Osteocyte (in vitro differentiated cells): ENCODE results near the gene TRAK1. TPM values are rescaled to one million over a fixed set of nuclear protein-coding genes. Genes with fewer than 3 reads are reported as not detected.

Experiments
- DNase-seq: peaks from one replicate; pipeline ENCODE4 v3.0.0; 2021; ENCODE audit warnings: mixed read lengths; ENCODE audit not compliant: unreplicated experiment; ENCODE audit errors: extremely low spot score
- H3K27ac Mint-ChIP-seq: one replicate; pipeline ENCODE4 v1.8.0; 2021; ENCODE audit warnings: mild to moderate bottlenecking, mixed read lengths; ENCODE audit not compliant: unreplicated experiment
- H3K27me3 Mint-ChIP-seq: one replicate; pipeline ENCODE4 v1.8.0; 2021; ENCODE audit warnings: mixed read lengths; ENCODE audit not compliant: unreplicated experiment
- H3K36me3 Mint-ChIP-seq: one replicate; pipeline ENCODE4 v1.8.0; 2021; ENCODE audit warnings: mixed read lengths; ENCODE audit not compliant: unreplicated experiment
- H3K4me1 Mint-ChIP-seq: one replicate; pipeline ENCODE4 v1.8.0; 2021; ENCODE audit warnings: mixed read lengths; ENCODE audit not compliant: unreplicated experiment
- H3K4me3 Mint-ChIP-seq: one replicate; pipeline ENCODE4 v1.8.0; 2021; ENCODE audit warnings: mild to moderate bottlenecking, moderate library complexity, mixed read lengths; ENCODE audit not compliant: unreplicated experiment
- H3K9me3 Mint-ChIP-seq: one replicate; pipeline ENCODE4 v1.8.0; 2021; ENCODE audit warnings: mixed read lengths; ENCODE audit not compliant: unreplicated experiment
- CTCF ChIP-seq: fragments of 200-600 bp; sonication (generic); IDR thresholded peaks from 2 replicates; pipeline ENCODE4 v1.5.0; 2021; ENCODE audit warnings: antibody characterized with exemption, mild to moderate bottlenecking, moderate library complexity
- total RNA-seq: library from RNA; stranded (reverse); gene quantifications from 2 replicates; pipeline ENCODE4 v1.2.1, GENCODE V29; 2021

The TRAK1 gene
- total RNA-seq, 1 donor from 2014 or later, result 30.7 TPM

DNA sequence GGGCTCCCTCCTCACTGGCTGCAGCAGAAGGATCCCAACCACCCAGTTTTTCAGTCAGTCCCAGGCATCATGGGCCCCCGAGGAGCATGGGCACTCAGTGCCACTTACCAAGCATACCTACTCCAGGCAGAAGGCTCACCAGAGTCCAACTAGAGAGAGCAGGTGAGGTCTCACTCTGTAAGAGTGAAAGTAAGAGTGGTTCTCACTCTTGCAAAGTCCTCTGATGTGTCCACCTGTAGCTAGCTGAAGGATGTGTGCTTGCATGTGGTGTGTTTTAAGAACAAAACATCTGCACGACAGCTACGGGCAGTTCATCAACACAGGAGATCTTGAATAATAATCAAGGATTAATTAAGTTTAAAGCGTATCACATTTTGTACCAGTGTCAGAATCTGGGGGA lies 125.1 kb downstream of the TRAK1 start:
- H3K36me3 Mint-ChIP-seq, result peaks cover 28% of the 10 kb centered on the region
- no peak overlapping the region for H3K4me3 Mint-ChIP-seq
- no peak overlapping the region for H3K27ac Mint-ChIP-seq
- peaks cover 11% of the 10 kb centered on the region for H3K4me1 Mint-ChIP-seq
- no peaks in the 10 kb centered on the region for H3K9me3 Mint-ChIP-seq
- no peak for DNase-seq
- no peaks in the 10 kb centered on the region for H3K27me3 Mint-ChIP-seq
- TF ChIP-seq CTCF, result no peak

DNA sequence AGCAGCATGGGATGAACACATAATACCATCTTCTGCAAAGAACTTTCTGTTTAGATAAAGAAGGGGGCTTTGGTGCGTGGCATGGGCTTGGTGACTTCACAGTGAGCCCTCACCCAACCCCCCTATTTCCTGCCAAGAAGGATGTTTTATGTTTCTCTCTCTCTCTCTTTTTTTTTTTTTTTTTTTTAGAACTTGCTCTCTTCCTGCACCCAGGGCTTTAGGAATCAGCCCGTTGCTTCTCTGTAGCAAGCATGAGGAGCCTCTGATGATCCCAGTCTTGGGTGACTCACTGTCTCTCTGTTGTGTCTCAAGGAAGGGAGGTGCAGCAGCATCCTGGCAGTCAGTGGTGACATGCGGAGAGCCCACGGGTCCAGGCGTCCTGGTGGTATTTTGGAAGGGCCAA lies 125.8 kb downstream of the TRAK1 start:
- no peaks in the 10 kb centered on the region for H3K9me3 Mint-ChIP-seq
- DNase-seq, result peak; percentile 53
- no peaks in the 10 kb centered on the region for H3K27me3 Mint-ChIP-seq
- TF ChIP-seq CTCF, result no peak
- H3K4me3 Mint-ChIP-seq, result no peak overlapping the region
- peaks cover 11% of the 10 kb centered on the region for H3K4me1 Mint-ChIP-seq
- no peak overlapping the region for H3K27ac Mint-ChIP-seq
- H3K36me3 Mint-ChIP-seq, result peaks cover 23% of the 10 kb centered on the region

GRCh38 chr3:42220436-42221121 lies 129.4 kb downstream of the TRAK1 start:
- Mint-ChIP-seq H3K27ac (no peak overlapping the region), H3K36me3 (peaks cover 37% of the 10 kb centered on the region)

DNA sequence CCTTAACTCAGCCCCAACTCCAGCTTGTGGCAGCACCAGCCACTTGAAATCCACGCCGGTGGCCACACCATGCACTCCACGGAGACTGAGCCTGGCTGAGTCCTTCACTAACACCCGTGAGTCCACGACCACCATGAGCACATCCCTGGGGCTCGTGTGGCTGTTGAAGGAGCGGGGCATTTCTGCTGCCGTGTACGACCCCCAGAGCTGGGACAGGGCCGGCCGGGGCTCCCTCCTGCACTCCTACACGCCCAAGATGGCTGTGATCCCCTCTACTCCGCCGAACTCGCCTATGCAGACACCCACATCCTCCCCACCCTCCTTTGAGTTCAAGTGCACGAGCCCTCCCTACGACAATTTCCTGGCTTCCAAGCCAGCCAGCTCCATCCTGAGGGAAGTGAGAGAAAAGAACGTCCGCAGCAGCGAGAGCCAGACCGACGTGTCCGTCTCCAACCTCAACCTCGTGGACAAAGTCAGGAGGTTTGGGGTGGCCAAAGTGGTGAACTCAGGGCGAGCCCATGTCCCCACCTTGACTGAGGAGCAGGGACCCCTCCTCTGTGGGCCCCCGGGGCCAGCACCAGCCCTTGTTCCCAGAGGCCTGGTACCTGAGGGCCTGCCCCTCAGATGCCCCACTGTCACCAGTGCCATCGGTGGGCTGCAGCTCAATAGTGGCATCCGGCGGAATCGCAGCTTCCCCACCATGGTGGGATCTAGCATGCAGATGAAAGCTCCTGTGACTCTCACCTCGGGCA lies 132.0 kb downstream of the TRAK1 start:
- no peaks in the 10 kb centered on the region for H3K9me3 Mint-ChIP-seq
- TF ChIP-seq CTCF, result no peak
- peaks cover 3% of the 10 kb centered on the region for H3K4me1 Mint-ChIP-seq
- DNase-seq, result no peak
- H3K36me3 Mint-ChIP-seq, result peaks cover 33% of the 10 kb centered on the region
- H3K27ac Mint-ChIP-seq, result no peak overlapping the region
- H3K4me3 Mint-ChIP-seq, result no peak overlapping the region
- no peaks in the 10 kb centered on the region for H3K27me3 Mint-ChIP-seq

More at GRCh38 chr3:42220436-42221121, 129.4 kb downstream of the TRAK1 start:
- no peaks in the 10 kb centered on the region for H3K27me3 Mint-ChIP-seq
- no peak for DNase-seq
- no peak for TF ChIP-seq CTCF
- H3K4me3 Mint-ChIP-seq, result no peak overlapping the region
- H3K9me3 Mint-ChIP-seq, result no peaks in the 10 kb centered on the region
- peaks cover 5% of the 10 kb centered on the region for H3K4me1 Mint-ChIP-seq

DNA sequence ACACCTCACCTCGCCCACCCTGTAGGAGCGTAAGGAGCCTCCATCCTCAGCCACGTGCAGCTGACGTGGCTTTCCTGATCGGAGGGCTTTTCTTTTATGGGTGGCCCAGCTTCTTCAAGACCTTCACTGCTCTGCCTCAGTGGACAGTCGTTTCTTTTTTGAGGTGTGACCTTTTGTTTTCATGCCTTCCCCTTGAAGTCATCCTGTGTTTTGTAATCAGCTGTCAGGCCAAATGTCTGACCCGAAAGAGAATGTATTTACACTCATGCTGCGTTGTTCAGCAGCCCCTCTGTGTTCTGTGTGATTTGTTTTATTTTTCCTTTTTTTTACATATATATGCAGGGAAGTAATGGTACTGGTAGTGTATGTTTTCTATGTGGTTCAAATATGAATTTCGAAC lies 133.0 kb downstream of the TRAK1 start:
- Mint-ChIP-seq H3K9me3 (no peaks in the 10 kb centered on the region), H3K27me3 (peaks cover 2% of the 10 kb centered on the region), H3K27ac (no peak overlapping the region), H3K36me3 (peaks cover 33% of the 10 kb centered on the region), H3K4me1 (peaks cover 3% of the 10 kb centered on the region), H3K4me3 (no peak overlapping the region)
- no peak for DNase-seq
- no peak for TF ChIP-seq CTCF
